Caco-2 (cell line): Measurements from ENCODE around the gene ADAMTS13. TPM values are rescaled to one million over a fixed set of nuclear protein-coding genes. Genes with fewer than 3 reads are reported as not detected.
A peak's percentile ranks its signal among the peaks of the same experiment; 100 is the strongest.

ENCODE experiments used
- BruUV-seq: library from RNA; stranded (reverse); fragments of 400-500 nt; replicated peaks from 2 replicates; lab custom pipeline; 2021; lab: Mats Ljungman, UMichigan
- CTCF ChIA-PET: fragments of 300-600 bp; sonication (Branson Sonifier 250); formaldehyde crosslinking; loops from one replicate; lab custom pipeline; 2022; ENCODE audit warnings: antibody characterized with exemption; lab: Charles Lee
- POLR2A ChIA-PET: fragments of 300-600 bp; sonication (Branson Sonifier 250); formaldehyde crosslinking; loops from one replicate; lab custom pipeline; 2022; ENCODE audit warnings: antibody characterized with exemption; lab: Charles Lee
- DNase-seq, 2 experiments: peaks; one replicate each; pipeline versions ENCODE4 v3.0.0 to v3.0.0-alpha.2; 2020 to 2022
- H3K27me3 ChIP-seq: replicated peaks from 2 replicates; pipeline ENCODE4 v1.6.0; 2011; ENCODE audit warnings: low read length; ENCODE audit not compliant: control insufficient read depth, insufficient read depth
- H3K36me3 ChIP-seq: 2 replicates; pipeline ENCODE4 v1.5.1; 2011; ENCODE audit warnings: low read length; ENCODE audit not compliant: control insufficient read depth, insufficient read depth
- H3K4me1 ChIP-seq: fragments of 250-450 bp; sonication (Bioruptor Pico); 2 replicates; pipeline ENCODE4 v1.5.1; 2020; ENCODE audit warnings: mild to moderate bottlenecking
- H3K4me3 ChIP-seq: 2 replicates; pipeline ENCODE4 v1.5.1; 2011; ENCODE audit warnings: low read depth, mild to moderate bottlenecking, control low read depth, low read length
- H3K9me3 ChIP-seq: fragments of 250-450 bp; sonication (Bioruptor Pico); 2 replicates; pipeline ENCODE4 v1.5.1; 2020; ENCODE audit warnings: mild to moderate bottlenecking, moderate library complexity
- H3K27ac Mint-ChIP-seq: one replicate; pipeline ENCODE4 v1.8.0; 2022; ENCODE audit warnings: mixed read lengths; ENCODE audit not compliant: unreplicated experiment
- H3K27me3 Mint-ChIP-seq: one replicate; pipeline ENCODE4 v1.8.0; 2022; ENCODE audit warnings: mixed read lengths; ENCODE audit not compliant: insufficient read depth, unreplicated experiment
- H3K36me3 Mint-ChIP-seq: one replicate; pipeline ENCODE4 v1.8.0; 2022; ENCODE audit warnings: mild to moderate bottlenecking, mixed read lengths; ENCODE audit not compliant: insufficient read depth, unreplicated experiment
- H3K4me1 Mint-ChIP-seq: one replicate; pipeline ENCODE4 v1.8.0; 2022; ENCODE audit warnings: low read depth, mixed read lengths; ENCODE audit not compliant: unreplicated experiment
- H3K4me3 Mint-ChIP-seq: one replicate; pipeline ENCODE4 v1.8.0; 2022; ENCODE audit warnings: mild to moderate bottlenecking, moderate library complexity, mixed read lengths; ENCODE audit not compliant: unreplicated experiment
- H3K9me3 Mint-ChIP-seq: one replicate; pipeline ENCODE4 v1.8.0; 2022; ENCODE audit warnings: mixed read lengths; ENCODE audit not compliant: unreplicated experiment
- intact Hi-C: fragments of 100-400 bp; cut with micrococcal nuclease; formaldehyde crosslinking; loops from one replicate; pipeline ENCODE4 v1.10.0; 2022; ENCODE audit not compliant: unreplicated experiment
- total RNA-seq: library from RNA; stranded (reverse); gene quantifications from 2 replicates; pipeline ENCODE4 v1.2.3, GENCODE V29; 2022
- TF ChIP-seq, protein P1 (sequence below), 2 experiments: fragments of 200-600 bp in 1 of 2; IDR thresholded peaks; 1 replicate in 1 of 2; 2 replicates in 1 of 2; pipeline versions ENCODE4 v1.5.1 to v1.8.0; 2011 to 2022; ENCODE audit warnings: antibody characterized with exemption in 1 of 2, control low read depth in 1 of 2, inconsistent platforms in 1 of 2, low read depth in 1 of 2, low read length in 1 of 2, mild to moderate bottlenecking in 1 of 2, moderate library complexity in 1 of 2; ENCODE audit not compliant: insufficient read depth in 1 of 2, severe bottlenecking in 1 of 2, unreplicated experiment in 1 of 2

The ADAMTS13 gene
- total RNA-seq, 1 experiment from 2014 or later: 6.2 TPM

DNA sequence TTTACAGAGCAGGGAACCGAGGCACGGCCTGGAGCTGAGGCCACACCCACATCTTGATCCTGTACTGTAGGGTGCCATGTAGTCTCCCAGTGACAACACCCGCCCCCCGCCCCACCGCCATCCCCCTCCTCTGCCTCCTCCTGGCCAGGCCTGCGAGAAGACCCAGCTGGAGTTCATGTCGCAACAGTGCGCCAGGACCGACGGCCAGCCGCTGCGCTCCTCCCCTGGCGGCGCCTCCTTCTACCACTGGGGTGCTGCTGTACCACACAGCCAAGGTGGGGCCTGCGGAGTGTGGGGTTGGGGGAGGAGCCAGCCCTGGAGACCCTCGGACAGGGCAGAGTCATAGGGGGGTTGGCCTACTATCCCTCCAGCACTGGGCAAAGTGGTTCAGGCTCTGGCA, 14.5 kb downstream of the ADAMTS13 start:
- CTCF ChIA-PET: no interaction called here
- no peaks in the 10 kb centered on the region for H3K27me3 ChIP-seq
- no TSS peak for BruUV-seq

DNA sequence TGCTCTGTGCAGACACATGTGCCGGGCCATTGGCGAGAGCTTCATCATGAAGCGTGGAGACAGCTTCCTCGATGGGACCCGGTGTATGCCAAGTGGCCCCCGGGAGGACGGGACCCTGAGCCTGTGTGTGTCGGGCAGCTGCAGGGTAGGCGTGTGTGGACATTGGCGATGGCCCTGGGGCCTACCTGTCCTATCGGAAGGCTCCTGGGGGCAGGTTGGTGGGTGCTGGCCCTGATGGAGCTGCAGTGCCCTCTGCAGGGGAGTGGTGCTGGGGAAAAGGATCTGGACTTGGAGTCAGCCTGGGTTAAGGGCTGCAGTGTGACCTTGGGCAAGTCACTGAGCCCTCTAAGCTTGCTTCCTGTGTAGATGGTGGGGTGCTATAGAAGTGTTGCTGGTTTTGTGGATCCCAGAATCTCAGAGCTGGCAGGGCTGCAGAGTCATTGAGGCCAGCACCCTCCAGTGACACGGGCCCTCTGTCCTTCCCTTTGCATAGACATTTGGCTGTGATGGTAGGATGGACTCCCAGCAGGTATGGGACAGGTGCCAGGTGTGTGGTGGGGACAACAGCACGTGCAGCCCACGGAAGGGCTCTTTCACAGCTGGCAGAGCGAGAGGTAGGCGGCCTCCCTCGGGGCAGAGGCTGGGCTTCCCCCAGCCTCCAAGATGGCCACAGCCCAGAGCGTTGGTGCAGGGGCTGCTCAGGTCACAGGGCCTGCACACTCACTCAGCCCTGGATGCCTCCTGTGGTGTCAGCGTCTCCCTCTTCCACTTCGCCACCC, 15.8 kb downstream of the ADAMTS13 start:
- BruUV-seq: no TSS peak
- no peaks in the 10 kb centered on the region for H3K9me3 ChIP-seq
- POLR2A ChIA-PET: no interaction called here
- CTCF ChIA-PET: interaction anchor here (0.7 to 1.3 kb wide), 3 partner anchors 22 to 49 kb away, joined by 3 to 5 read pairs (median 4); partner anchors contain the start of gene CACFD1
- no peaks in the 10 kb centered on the region for H3K9me3 Mint-ChIP-seq
- no peaks in the 10 kb centered on the region for H3K36me3 Mint-ChIP-seq
- no peak overlapping the region for H3K4me3 Mint-ChIP-seq
- TF ChIP-seq, protein P1, sequence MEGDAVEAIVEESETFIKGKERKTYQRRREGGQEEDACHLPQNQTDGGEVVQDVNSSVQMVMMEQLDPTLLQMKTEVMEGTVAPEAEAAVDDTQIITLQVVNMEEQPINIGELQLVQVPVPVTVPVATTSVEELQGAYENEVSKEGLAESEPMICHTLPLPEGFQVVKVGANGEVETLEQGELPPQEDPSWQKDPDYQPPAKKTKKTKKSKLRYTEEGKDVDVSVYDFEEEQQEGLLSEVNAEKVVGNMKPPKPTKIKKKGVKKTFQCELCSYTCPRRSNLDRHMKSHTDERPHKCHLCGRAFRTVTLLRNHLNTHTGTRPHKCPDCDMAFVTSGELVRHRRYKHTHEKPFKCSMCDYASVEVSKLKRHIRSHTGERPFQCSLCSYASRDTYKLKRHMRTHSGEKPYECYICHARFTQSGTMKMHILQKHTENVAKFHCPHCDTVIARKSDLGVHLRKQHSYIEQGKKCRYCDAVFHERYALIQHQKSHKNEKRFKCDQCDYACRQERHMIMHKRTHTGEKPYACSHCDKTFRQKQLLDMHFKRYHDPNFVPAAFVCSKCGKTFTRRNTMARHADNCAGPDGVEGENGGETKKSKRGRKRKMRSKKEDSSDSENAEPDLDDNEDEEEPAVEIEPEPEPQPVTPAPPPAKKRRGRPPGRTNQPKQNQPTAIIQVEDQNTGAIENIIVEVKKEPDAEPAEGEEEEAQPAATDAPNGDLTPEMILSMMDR (IDR thresholded peaks at IDR 0.05; ENCODE audit: insufficient read depth in 1 of 2, low read depth in 1 of 2, low read length in 1 of 2, severe bottlenecking in 1 of 2, unreplicated experiment in 1 of 2): peak; percentile 23 to 58
- no peaks in the 10 kb centered on the region for H3K4me1 ChIP-seq
- H3K27me3 ChIP-seq: no peaks in the 10 kb centered on the region
- no peaks in the 10 kb centered on the region for H3K36me3 ChIP-seq
- intact Hi-C loops: no loop called here
- no peaks in the 10 kb centered on the region for H3K4me1 Mint-ChIP-seq
- no peak overlapping the region for H3K4me3 ChIP-seq
- peak in 1 of 2 experiments; percentile 62 for DNase-seq
- no peak overlapping the region for H3K27ac Mint-ChIP-seq
- H3K27me3 Mint-ChIP-seq: no peaks in the 10 kb centered on the region

More for the DNA sequence above, 14.5 kb downstream of the ADAMTS13 start:
- H3K4me1 ChIP-seq: no peaks in the 10 kb centered on the region
- TF ChIP-seq, protein P1 (IDR thresholded peaks at IDR 0.05; ENCODE audit: insufficient read depth in 1 of 2, low read depth in 1 of 2, low read length in 1 of 2, severe bottlenecking in 1 of 2, unreplicated experiment in 1 of 2): no peak
- no peak overlapping the region for H3K4me3 ChIP-seq
- Mint-ChIP-seq H3K27ac (no peak overlapping the region), H3K27me3 (no peaks in the 10 kb centered on the region), H3K4me3 (no peak overlapping the region), H3K36me3 (no peaks in the 10 kb centered on the region), H3K4me1 (no peaks in the 10 kb centered on the region), H3K9me3 (no peaks in the 10 kb centered on the region)
- no peak for DNase-seq
- no peaks in the 10 kb centered on the region for H3K36me3 ChIP-seq
- intact Hi-C loops: no loop called here
- no peaks in the 10 kb centered on the region for H3K9me3 ChIP-seq
- POLR2A ChIA-PET: no interaction called here

DNA sequence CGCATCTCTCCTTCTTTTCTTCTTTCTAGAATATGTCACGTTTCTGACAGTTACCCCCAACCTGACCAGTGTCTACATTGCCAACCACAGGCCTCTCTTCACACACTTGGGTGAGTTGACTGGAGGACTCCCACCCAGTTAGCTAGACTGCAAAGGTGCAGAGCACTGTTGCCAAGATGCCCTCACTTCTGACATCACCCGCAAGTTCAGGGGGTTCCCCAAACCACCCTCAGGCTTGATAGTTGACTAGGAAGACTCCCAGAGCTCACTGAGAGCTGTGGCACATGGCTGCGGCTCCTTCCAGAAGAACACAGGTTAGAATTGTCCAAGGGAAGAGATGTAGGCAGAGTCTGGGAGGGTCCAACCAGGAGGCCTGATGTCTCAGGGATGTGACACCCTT, 17.2 kb downstream of the ADAMTS13 start:
- no peak overlapping the region for H3K27ac Mint-ChIP-seq
- intact Hi-C loops: no loop called here
- H3K27me3 Mint-ChIP-seq: no peaks in the 10 kb centered on the region
- no peak overlapping the region for H3K4me3 Mint-ChIP-seq
- no TSS peak for BruUV-seq
- Histone ChIP-seq H3K36me3 (no peaks in the 10 kb centered on the region), H3K27me3 (no peaks in the 10 kb centered on the region), H3K9me3 (no peaks in the 10 kb centered on the region), H3K4me3 (no peak overlapping the region), H3K4me1 (no peaks in the 10 kb centered on the region)
- no peak for DNase-seq
- no peaks in the 10 kb centered on the region for H3K36me3 Mint-ChIP-seq
- no peaks in the 10 kb centered on the region for H3K4me1 Mint-ChIP-seq
- ChIA-PET CTCF (no interaction called here), POLR2A (no interaction called here)
- no peaks in the 10 kb centered on the region for H3K9me3 Mint-ChIP-seq
- TF ChIP-seq, protein P1 (IDR thresholded peaks at IDR 0.05; ENCODE audit: insufficient read depth in 1 of 2, low read depth in 1 of 2, low read length in 1 of 2, severe bottlenecking in 1 of 2, unreplicated experiment in 1 of 2): no peak
